ENCODE results near the gene TMEM222. TPM values are rescaled to one million over a fixed set of nuclear protein-coding genes. Genes with fewer than 3 reads are reported as not detected.

The TMEM222 gene
- total RNA-seq, 1 donor from 2014 or later = 46.7 TPM

- Mint-ChIP-seq H3K9me3 (no peaks in the 10 kb centered on the region), H3K4me1 (peaks cover 15% of the 10 kb centered on the region), H3K27ac (ENCODE audit: unreplicated experiment) (no peak overlapping the region), H3K4me3 (no peak overlapping the region), H3K27me3 (ENCODE audit: low read depth) (peaks cover 45% of the 10 kb centered on the region), H3K36me3 (ENCODE audit: low read depth) (no peaks in the 10 kb centered on the region)
- TF ChIP-seq CTCF (conservative IDR thresholded peaks at IDR 0.05) = no peak
- no peak for DNase-seq (ENCODE audit: low read depth, low spot score)
Measured at GRCh38 chr1:27355683-27356082, 33.7 kb downstream of the TMEM222 start.

GRCh38 chr1:27356277-27356618 lies 34.3 kb downstream of the TMEM222 start:
- Mint-ChIP-seq H3K9me3 (no peaks in the 10 kb centered on the region), H3K4me1 (peaks cover 13% of the 10 kb centered on the region), H3K36me3 (ENCODE audit: low read depth) (no peaks in the 10 kb centered on the region)

GRCh38 chr1:27356619-27357280 lies 34.8 kb downstream of the TMEM222 start:
- Mint-ChIP-seq H3K9me3 (no peaks in the 10 kb centered on the region), H3K4me1 (peaks cover 8% of the 10 kb centered on the region), H3K36me3 (ENCODE audit: low read depth) (no peaks in the 10 kb centered on the region), H3K27me3 (ENCODE audit: low read depth) (peaks cover 41% of the 10 kb centered on the region), H3K27ac (ENCODE audit: unreplicated experiment) (no peak overlapping the region), H3K4me3 (no peak overlapping the region)
- DNase-seq (ENCODE audit: low read depth, low spot score) = no peak
- no peak for TF ChIP-seq CTCF (conservative IDR thresholded peaks at IDR 0.05)

More at GRCh38 chr1:27356277-27356618, 34.3 kb downstream of the TMEM222 start:
- no peak for TF ChIP-seq CTCF (conservative IDR thresholded peaks at IDR 0.05)
- Mint-ChIP-seq H3K27ac (ENCODE audit: unreplicated experiment) (no peak overlapping the region), H3K4me3 (no peak overlapping the region), H3K27me3 (ENCODE audit: low read depth) (peaks cover 45% of the 10 kb centered on the region)
- DNase-seq (ENCODE audit: low read depth, low spot score) = no peak

DNA sequence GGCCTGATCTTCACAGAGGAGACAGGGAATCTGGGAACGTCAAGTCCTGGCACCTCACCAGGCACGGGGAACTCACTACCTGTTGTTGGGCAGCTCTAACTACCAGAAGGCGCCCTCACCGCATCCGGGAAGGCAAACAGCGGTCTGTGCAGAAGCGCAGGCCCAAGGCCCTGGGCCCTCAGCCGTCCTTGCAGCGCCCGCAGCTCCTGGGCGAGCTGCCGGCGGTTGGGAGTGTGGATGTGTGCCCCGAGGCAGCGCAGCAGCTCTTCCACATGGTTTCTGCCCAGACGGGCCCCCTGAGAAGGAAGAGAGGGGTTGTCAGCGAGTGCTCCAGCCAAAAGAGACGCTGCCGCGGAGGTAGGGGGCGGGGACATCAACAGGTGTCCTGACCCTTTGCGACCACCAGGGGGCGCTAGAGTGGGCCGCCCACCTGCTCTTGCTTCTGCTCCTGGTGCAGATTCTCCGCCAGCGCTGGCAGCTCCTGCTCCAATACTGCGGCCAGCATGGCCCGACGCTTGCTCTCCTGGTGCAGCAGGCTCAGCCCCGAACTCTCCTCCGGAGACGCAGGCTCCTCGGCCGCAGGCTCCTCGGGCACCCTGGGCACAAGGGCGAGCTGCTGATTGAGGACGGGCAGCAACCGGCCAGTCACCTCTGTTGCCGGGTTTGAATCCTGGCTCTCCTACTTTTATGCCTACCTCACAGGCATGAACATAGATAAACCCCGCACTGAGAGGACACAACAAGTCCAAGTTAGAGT lies 35.5 kb downstream of the TMEM222 start:
- Mint-ChIP-seq H3K36me3 (ENCODE audit: low read depth) (no peaks in the 10 kb centered on the region), H3K27ac (ENCODE audit: unreplicated experiment) (no peak overlapping the region), H3K27me3 (ENCODE audit: low read depth) (peaks cover 36% of the 10 kb centered on the region), H3K4me1 (peaks cover 12% of the 10 kb centered on the region), H3K9me3 (no peaks in the 10 kb centered on the region), H3K4me3 (peak overlapping the region; percentile 47)
- DNase-seq (ENCODE audit: low read depth, low spot score) = peak; percentile 67
- TF ChIP-seq CTCF (conservative IDR thresholded peaks at IDR 0.05) = peak; percentile 97

DNA sequence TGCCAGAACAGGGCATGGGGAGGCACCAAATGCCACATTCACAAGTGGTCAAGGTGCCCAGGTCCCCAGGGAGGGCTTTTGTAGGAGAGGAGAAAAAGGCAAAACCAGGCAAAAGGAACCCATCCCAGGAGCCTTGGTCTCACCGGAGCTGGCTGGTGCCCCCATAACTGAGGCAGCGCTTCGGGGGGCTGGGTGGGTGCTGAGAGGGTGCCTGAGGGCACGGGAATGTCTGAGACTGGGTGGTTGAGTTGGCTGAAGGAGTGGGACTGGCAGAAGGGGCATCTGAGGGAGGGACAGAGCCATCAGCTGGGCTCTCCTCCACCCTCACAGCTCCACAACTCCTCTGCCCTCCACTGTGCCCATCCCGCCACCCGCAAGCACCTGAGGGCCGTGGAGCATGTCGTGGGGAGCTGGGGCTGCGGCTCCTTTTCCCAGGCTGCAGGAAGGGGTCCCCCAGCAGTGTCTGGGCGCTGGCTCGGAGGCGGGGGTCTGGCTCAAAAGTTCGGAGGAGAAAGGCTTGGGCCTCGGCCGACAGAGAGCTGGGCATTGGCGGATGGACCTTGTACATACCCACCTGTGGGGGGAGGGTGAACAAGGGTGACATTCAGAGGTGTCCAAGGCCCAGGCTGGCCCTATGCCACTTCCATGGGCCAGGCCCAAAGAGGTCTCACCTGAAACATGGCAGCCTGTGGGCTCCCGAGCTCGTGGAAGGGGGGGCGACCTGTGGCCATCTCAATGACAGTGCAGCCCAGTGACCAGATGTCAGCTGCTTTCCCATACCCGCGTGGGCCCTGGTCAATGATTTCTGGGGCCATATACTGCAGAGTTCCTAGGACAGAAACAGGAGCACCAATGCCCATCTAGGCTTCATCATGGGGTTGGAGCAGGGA lies 36.3 kb downstream of the TMEM222 start:
- H3K9me3 Mint-ChIP-seq = no peaks in the 10 kb centered on the region
- peaks cover 36% of the 10 kb centered on the region for H3K27me3 Mint-ChIP-seq (ENCODE audit: low read depth)
- H3K4me3 Mint-ChIP-seq = no peak overlapping the region

More for the DNA sequence above, 36.3 kb downstream of the TMEM222 start:
- Mint-ChIP-seq H3K27ac (ENCODE audit: unreplicated experiment) (no peak overlapping the region), H3K36me3 (ENCODE audit: low read depth) (no peaks in the 10 kb centered on the region), H3K4me1 (peaks cover 17% of the 10 kb centered on the region)
- DNase-seq (ENCODE audit: low read depth, low spot score) = no peak
- no peak for TF ChIP-seq CTCF (conservative IDR thresholded peaks at IDR 0.05)
